Karpas-422 (cell line): ENCODE results near the gene CNIH2. TPM values are rescaled to one million over a fixed set of nuclear protein-coding genes. Genes with fewer than 3 reads are reported as not detected.

Experiments used
- DNase-seq: peaks from one replicate; pipeline ENCODE4 v3.0.0-alpha.2; 2015
- H2AFZ ChIP-seq: fragments of 200-600 bp; sonication (generic); 2 replicates; pipeline ENCODE4 v1.6.1; 2014; ENCODE audit warnings: antibody characterized with exemption, low read length, mixed read lengths
- H3K27ac ChIP-seq: fragments of 200-600 bp; sonication (generic); 2 replicates; pipeline ENCODE4 v1.5.1; 2014; ENCODE audit warnings: mild to moderate bottlenecking, low read length, moderate library complexity
- H3K27me3 ChIP-seq: fragments of 200-600 bp; sonication (generic); 2 replicates; pipeline ENCODE4 v1.6.1; 2014; ENCODE audit warnings: low read length, mixed read lengths
- H3K36me3 ChIP-seq: fragments of 200-600 bp; sonication (generic); 2 replicates; pipeline ENCODE4 v1.6.1; 2014; ENCODE audit warnings: low read length, mixed read lengths; ENCODE audit not compliant: insufficient read depth
- H3K4me1 ChIP-seq: fragments of 200-600 bp; sonication (generic); 2 replicates; pipeline ENCODE4 v1.6.1; 2014; ENCODE audit warnings: mild to moderate bottlenecking, low read length, mixed read lengths
- H3K4me2 ChIP-seq: fragments of 200-600 bp; sonication (generic); 2 replicates; pipeline ENCODE4 v1.6.1; 2014; ENCODE audit warnings: low read length, low read depth, mild to moderate bottlenecking; ENCODE audit not compliant: poor library complexity, severe bottlenecking
- H3K4me3 ChIP-seq: fragments of 200-600 bp; sonication (generic); 2 replicates; pipeline ENCODE4 v1.5.1; 2014; ENCODE audit warnings: mild to moderate bottlenecking, antibody characterized with exemption, low read length, mixed read lengths
- H3K79me2 ChIP-seq: fragments of 200-600 bp; sonication (generic); 2 replicates; pipeline ENCODE4 v1.6.1; 2014; ENCODE audit warnings: mild to moderate bottlenecking, low read length, mixed read lengths
- H3K9ac ChIP-seq: fragments of 200-600 bp; sonication (generic); 2 replicates; pipeline ENCODE4 v1.6.0; 2014; ENCODE audit warnings: low read length
- H3K9me2 ChIP-seq: fragments of 200-600 bp; sonication (generic), shearing (Covaris generic); replicated peaks from 2 replicates; pipeline ENCODE4 v1.6.0; 2014; ENCODE audit warnings: mild to moderate bottlenecking, low read length, moderate library complexity; ENCODE audit not compliant: insufficient read depth
- H3K9me3 ChIP-seq: fragments of 300-700, 200-600 bp; sonication (generic); 2 replicates; pipeline ENCODE4 v1.6.1; 2014; ENCODE audit warnings: low read length, mixed read lengths
- H4K20me1 ChIP-seq: fragments of 200-600 bp; sonication (generic); 2 replicates; pipeline ENCODE4 v1.6.1; 2014; ENCODE audit warnings: mild to moderate bottlenecking, antibody characterized with exemption, low read length, low read depth; ENCODE audit not compliant: insufficient read depth
- total RNA-seq: library from RNA; depleted of rRNA; stranded (reverse); fragments of >200 nt; shearing (Covaris generic); gene quantifications from 2 replicates; pipeline ENCODE4 v1.2.3, GENCODE V29; 2014; ENCODE audit warnings: low replicate concordance

The CNIH2 gene
- total RNA-seq, 1 experiment from 2014 or later: 0.34 TPM

DNA sequence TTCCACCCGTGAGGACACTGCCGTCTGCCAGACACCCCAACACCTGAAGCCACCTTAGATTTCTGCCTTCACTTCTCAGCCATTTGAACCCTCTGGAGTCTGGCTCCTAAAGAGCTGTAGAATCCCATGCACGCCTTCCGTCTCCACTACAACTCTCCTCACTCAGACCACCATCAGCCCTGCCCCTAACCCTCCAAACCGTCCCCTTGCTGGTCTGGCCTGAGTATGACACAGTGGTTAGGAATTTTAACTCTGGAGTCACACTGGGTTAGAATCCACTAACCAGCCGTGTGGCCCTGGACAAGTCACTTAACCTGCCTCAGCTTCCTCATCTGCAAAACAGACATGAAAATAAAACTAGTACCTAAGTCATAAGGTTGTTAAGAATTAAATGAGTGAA, 3.0 kb downstream of the CNIH2 start:
- H2AFZ ChIP-seq: no peak overlapping the region
- H3K4me3 ChIP-seq: no peak overlapping the region
- no peaks in the 10 kb centered on the region for H3K9me2 ChIP-seq
- H3K4me2 ChIP-seq: no peak overlapping the region
- peaks cover 3% of the 10 kb centered on the region; the same call in 1 of the 2 replicates for H4K20me1 ChIP-seq
- DNase-seq: no peak
- H3K4me1 ChIP-seq: peaks cover 34% of the 10 kb centered on the region
- no peaks in the 10 kb centered on the region for H3K27me3 ChIP-seq
- H3K36me3 ChIP-seq: 0 out of 2 replicates have a peak, but pooled peaks cover 4% of the 10 kb centered on the region
- H3K27ac ChIP-seq: no peak overlapping the region
- H3K9me3 ChIP-seq: no peaks in the 10 kb centered on the region
- peaks cover 6% of the 10 kb centered on the region; the same call in 1 of the 2 replicates for H3K79me2 ChIP-seq
- H3K9ac ChIP-seq: peak overlapping the region; percentile 13; the same call in 1 of the 2 replicates

DNA sequence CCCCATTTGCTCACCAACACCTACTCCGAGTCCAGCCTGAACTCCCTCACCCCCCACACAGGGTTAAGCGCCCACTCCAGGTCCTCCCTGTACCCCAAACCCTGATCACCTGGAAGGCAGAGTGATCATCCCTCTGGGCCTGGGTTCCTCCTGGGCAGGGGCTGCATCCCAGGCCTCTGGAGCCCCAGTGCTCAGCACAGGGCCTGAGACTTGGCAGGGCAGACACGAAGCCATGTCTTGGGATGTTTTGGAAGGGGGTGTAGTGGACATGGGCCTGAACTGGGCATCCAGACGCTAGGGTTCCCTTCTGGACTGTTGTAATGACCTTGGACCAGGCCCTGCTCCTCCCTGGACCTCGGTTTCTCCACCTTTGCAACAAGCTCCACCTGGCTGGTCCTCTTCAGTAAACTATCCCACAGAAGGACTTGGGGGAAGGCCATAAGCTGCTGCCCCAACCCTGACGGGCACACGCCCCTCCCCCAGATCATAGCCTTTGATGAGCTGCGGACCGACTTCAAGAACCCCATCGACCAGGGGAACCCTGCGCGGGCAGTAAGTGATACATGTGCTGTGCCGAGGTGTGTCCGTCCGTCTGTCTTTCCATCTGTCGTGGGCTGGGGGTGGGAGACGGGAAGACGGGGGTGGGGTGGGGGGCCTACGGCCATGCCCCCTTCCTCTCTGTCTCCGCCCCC, 3.9 kb downstream of the CNIH2 start:
- Histone ChIP-seq H3K9ac (peak overlapping the region; percentile 37; the same call in 1 of the 2 replicates), H3K27ac (0 out of 2 replicates have a peak overlapping the region, but pooled peaks have one; percentile 9), H2AFZ (no peak overlapping the region), H3K9me2 (no peaks in the 10 kb centered on the region), H3K4me3 (no peak overlapping the region), H4K20me1 (peaks cover 3% of the 10 kb centered on the region; the same call in 1 of the 2 replicates), H3K36me3 (0 out of 2 replicates have a peak, but pooled peaks cover 4% of the 10 kb centered on the region), H3K79me2 (peaks cover 6% of the 10 kb centered on the region), H3K9me3 (no peaks in the 10 kb centered on the region), H3K4me2 (peak overlapping the region; percentile 36), H3K27me3 (no peaks in the 10 kb centered on the region), H3K4me1 (peaks cover 34% of the 10 kb centered on the region)
- DNase-seq: no peak

DNA sequence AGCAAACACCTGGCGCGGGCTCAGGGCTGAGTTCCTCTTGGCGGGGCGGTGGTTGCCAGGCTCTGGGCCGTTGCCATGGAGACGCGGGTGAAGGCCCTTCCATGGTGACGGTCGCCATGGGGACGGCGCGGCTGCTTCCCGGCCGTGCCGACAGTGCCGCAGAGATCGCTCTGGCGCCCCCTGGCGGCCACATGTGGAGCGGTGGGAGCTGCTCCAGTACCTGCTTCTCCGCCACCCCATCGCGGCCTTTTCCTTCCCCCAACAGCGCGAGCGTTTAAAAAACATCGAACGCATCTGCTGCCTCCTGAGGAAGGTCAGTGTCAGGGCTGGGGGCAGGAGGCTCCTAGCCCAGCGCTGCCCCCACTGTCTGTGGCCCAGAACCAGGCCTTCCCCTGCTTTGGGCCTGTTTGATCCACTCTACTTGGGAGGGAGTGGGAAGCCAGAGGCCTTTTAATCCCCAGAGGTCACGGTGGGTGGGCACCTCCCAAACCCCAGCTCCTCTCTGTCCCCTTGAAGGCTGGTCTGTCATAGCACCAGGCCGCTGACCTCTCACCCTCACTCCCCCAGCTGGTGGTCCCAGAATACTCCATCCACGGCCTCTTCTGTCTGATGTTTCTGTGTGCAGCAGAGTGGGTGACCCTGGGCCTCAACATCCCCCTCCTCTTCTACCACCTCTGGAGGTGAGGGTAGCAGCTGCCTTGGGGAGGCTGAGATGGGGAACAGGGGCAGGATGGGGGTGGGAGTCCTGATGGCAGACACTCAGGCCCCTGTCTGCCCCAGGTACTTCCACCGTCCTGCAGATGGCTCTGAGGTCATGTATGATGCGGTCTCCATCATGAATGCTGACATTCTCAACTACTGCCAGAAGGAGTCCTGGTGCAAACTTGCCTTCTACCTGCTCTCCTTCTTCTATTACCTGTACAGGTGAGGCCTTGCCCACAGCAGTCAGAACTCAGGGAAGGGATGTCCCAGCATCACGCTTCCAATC, 4.8 kb downstream of the CNIH2 start:
- no peaks in the 10 kb centered on the region for H3K27me3 ChIP-seq
- peaks cover 35% of the 10 kb centered on the region for H3K4me1 ChIP-seq
- H4K20me1 ChIP-seq: peaks cover 4% of the 10 kb centered on the region; the same call in 1 of the 2 replicates
- peak; percentile 99 for DNase-seq
- 0 out of 2 replicates have a peak, but pooled peaks cover 4% of the 10 kb centered on the region for H3K36me3 ChIP-seq
- peak overlapping the region; percentile 51; the same call in 1 of the 2 replicates for H3K27ac ChIP-seq
- H3K9me2 ChIP-seq: no peaks in the 10 kb centered on the region
- H3K9ac ChIP-seq: peak overlapping the region; percentile 62
- H3K79me2 ChIP-seq: peaks cover 10% of the 10 kb centered on the region
- H3K9me3 ChIP-seq: no peaks in the 10 kb centered on the region
- peak overlapping the region; percentile 54 for H3K4me2 ChIP-seq
- no peak overlapping the region for H3K4me3 ChIP-seq
- no peak overlapping the region for H2AFZ ChIP-seq

DNA sequence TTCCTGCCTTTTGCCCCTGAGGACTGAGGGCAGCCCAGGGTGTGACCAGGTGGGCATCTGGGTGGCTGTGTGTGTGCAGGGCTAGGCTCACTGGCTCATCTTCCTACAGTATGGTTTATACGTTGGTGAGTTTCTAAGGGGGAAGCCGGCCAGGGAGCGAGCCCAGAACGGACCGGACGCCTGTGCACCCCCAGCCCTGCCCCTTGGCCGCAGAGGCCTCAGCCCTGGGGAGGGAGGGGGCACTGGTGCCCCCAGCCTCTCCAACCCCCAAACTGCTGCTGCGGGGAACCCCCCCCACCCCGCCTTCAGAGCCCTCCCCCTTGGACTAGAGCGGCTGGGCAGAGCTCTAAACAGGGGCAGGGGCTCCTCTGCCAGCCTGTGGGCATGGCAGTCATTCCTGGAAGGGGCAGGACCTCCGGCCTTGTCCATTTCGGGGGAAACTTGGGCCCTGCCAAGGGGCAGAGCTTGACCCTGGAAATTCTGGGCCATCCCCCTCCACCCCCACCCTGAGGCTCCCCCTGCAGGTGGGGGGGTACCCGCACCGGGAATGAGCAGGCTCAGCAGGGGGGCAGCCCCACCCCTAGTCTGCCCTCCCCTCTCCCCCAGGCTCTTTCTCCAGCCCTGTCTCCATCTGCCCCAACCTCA, 5.6 kb downstream of the CNIH2 start:
- H3K4me1 ChIP-seq: peaks cover 38% of the 10 kb centered on the region
- H3K27ac ChIP-seq: no peak overlapping the region
- H3K4me2 ChIP-seq: no peak overlapping the region
- 0 out of 2 replicates have a peak, but pooled peaks cover 4% of the 10 kb centered on the region for H3K36me3 ChIP-seq
- no peak for DNase-seq
- peaks cover 19% of the 10 kb centered on the region for H3K79me2 ChIP-seq
- H3K9ac ChIP-seq: no peak overlapping the region
- no peak overlapping the region for H2AFZ ChIP-seq
- no peak overlapping the region for H3K4me3 ChIP-seq
- no peaks in the 10 kb centered on the region for H3K27me3 ChIP-seq
- peaks cover 7% of the 10 kb centered on the region; the same call in 1 of the 2 replicates for H4K20me1 ChIP-seq
- no peaks in the 10 kb centered on the region for H3K9me3 ChIP-seq
- H3K9me2 ChIP-seq: no peaks in the 10 kb centered on the region

DNA sequence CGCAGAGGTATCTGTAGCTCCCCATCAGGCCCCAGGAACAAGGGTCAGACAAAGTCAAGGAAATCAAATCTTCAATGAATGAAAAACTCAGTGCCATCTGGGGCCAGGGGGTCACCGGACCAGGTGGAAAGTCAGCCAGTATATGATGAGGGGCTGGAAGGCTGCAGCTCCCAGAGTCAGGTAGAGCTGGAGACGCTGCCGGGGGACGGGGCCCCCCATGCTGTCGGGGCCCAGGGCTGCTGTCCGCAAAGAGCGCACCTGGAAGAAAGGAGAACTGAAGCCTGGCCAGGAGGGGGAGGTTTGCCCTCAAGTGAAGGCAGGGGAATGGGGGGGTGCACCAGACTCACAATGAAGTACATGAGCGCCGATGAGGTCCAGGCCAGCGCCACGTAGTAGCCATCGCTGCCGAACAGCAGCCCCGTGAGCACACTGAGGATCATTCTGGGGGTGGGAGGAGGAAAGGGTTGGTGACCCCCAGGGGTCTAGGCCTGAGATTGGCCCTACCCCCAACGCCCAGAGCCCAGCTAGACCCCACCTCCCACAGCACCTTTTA, 6.6 kb downstream of the CNIH2 start:
- no peaks in the 10 kb centered on the region for H3K9me3 ChIP-seq
- H3K27me3 ChIP-seq: no peaks in the 10 kb centered on the region
- no peak overlapping the region for H3K9ac ChIP-seq
- no peak overlapping the region for H2AFZ ChIP-seq
- H3K36me3 ChIP-seq: 0 out of 2 replicates have a peak, but pooled peaks cover 4% of the 10 kb centered on the region
- no peak overlapping the region for H3K4me3 ChIP-seq
- no peak for DNase-seq
- no peak overlapping the region for H3K4me2 ChIP-seq
- H3K4me1 ChIP-seq: peaks cover 34% of the 10 kb centered on the region
- H3K27ac ChIP-seq: no peak overlapping the region
- peaks cover 20% of the 10 kb centered on the region for H3K79me2 ChIP-seq
- H4K20me1 ChIP-seq: peaks cover 7% of the 10 kb centered on the region; the same call in 1 of the 2 replicates
- H3K9me2 ChIP-seq: no peaks in the 10 kb centered on the region

DNA sequence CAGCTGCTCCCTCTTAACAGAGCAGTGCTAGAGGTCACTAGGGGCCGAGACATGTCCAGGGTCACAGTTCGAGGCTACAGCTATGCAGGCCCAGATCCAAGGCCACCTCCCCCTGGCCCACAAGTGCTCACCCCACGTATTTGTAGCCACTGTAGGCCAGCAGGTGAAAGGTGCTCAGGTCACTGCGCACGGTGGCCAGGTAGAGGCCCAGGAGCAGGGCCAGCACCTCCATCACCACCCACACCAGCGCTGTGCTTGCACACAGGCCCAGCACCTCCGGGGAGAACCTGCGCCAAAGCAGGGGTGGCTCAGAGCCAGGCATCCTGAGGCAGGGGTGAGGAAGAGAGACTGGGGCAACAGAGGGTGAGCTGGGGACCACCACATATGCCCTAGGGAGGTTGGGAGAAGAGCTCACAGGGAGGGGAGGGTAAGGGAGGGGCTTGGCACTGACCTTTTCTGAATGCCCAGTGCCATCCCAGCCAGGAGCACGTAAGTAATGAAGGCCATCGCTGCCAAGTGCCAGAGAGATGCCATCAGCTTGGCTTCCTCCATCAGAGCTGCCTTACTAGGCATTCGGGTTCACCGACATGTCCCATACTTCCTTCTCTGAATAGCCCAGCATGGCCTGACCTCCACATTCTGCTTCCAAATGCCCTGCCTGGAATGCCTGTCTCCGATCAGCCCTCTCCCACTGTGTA, 7.4 kb downstream of the CNIH2 start:
- Histone ChIP-seq H3K79me2 (peaks cover 20% of the 10 kb centered on the region), H3K4me3 (no peak overlapping the region), H3K4me1 (peaks cover 42% of the 10 kb centered on the region), H3K36me3 (0 out of 2 replicates have a peak, but pooled peaks cover 4% of the 10 kb centered on the region), H3K4me2 (no peak overlapping the region), H4K20me1 (peaks cover 7% of the 10 kb centered on the region; the same call in 1 of the 2 replicates), H3K9ac (no peak overlapping the region), H3K9me2 (no peaks in the 10 kb centered on the region), H2AFZ (no peak overlapping the region), H3K27ac (no peak overlapping the region), H3K9me3 (no peaks in the 10 kb centered on the region), H3K27me3 (no peaks in the 10 kb centered on the region)
- DNase-seq: no peak

GRCh38 chr11:66286699-66287098, 8.7 kb downstream of the CNIH2 start:
- no peak overlapping the region for H2AFZ ChIP-seq
- no peak overlapping the region for H3K27ac ChIP-seq
- H3K9me3 ChIP-seq: no peaks in the 10 kb centered on the region
- H3K9ac ChIP-seq: no peak overlapping the region
- peaks cover 7% of the 10 kb centered on the region; the same call in 1 of the 2 replicates for H4K20me1 ChIP-seq
- H3K4me2 ChIP-seq: no peak overlapping the region
- H3K36me3 ChIP-seq: 0 out of 2 replicates have a peak, but pooled peaks cover 4% of the 10 kb centered on the region
- no peaks in the 10 kb centered on the region for H3K27me3 ChIP-seq
- H3K9me2 ChIP-seq: no peaks in the 10 kb centered on the region
- peaks cover 41% of the 10 kb centered on the region for H3K4me1 ChIP-seq
- no peak for DNase-seq
- no peak overlapping the region for H3K4me3 ChIP-seq
- H3K79me2 ChIP-seq: peaks cover 20% of the 10 kb centered on the region
